Measurements from ENCODE around the gene SYCP2.

DNA sequence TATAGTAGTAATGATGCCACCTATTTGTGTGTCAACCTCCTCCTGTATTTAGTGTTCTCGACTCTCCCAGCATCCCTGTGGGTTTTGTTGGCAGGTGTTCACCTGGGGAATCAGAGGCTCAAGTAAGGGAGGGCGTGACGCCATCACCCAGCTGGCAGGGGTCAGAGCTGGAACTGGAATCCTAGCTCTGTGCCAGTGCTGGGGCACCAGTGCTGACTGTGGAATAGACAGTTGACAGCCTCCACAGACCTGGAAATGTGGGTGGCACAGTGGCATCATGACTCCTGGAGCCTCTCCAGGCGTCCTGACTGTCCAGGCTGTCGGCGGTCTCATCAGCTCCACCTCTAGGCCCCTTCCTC, 102.8 kb downstream of the SYCP2 start:
- TF ChIP-seq CTCF (IDR thresholded peaks at IDR 0.05) (no peak), POLR2A (IDR thresholded peaks at IDR 0.05) (no peak), POLR2AphosphoS5 (IDR thresholded peaks at IDR 0.05) (no peak)
